ENCODE results near the gene SORCS3. TPM values are rescaled to one million over a fixed set of nuclear protein-coding genes. Genes with fewer than 3 reads are reported as not detected.

The SORCS3 gene
- polyA plus RNA-seq, 3 donors = not detected

GRCh38 chr10:105113666-105114065, 472.6 kb downstream of the SORCS3 start:
- Histone ChIP-seq H3K27ac (ENCODE audit: low read depth in 1 of 2, low read length in 2 of 2) (no peak overlapping the region), H3K79me2 (ENCODE audit: insufficient read depth, low read length) (no peaks in the 10 kb centered on the region), H4K20me1 (ENCODE audit: insufficient read depth, low read length) (no peaks in the 10 kb centered on the region), H3K9me3 (replicated peaks in 1 of 2; ENCODE audit: control insufficient read depth in 1 of 2, insufficient read depth in 1 of 2, low read length in 2 of 2) (peaks cover 0 to 3% of the 10 kb centered on the region in 2 donors), H3K36me3 (replicated peaks in 1 of 2; ENCODE audit: control insufficient read depth in 1 of 2, insufficient read depth in 2 of 2, low read length in 2 of 2) (no peaks in the 10 kb centered on the region), H3K27me3 (ENCODE audit: control insufficient read depth in 2 of 2, insufficient read depth in 2 of 2, low read length in 2 of 2) (no peaks in the 10 kb centered on the region), H3K4me1 (ENCODE audit: control insufficient read depth in 1 of 2, insufficient read depth in 2 of 2, low read length in 2 of 2) (no peaks in the 10 kb centered on the region), H3K4me3 (replicated peaks in 1 of 3; ENCODE audit: low read depth in 2 of 3, low read length in 3 of 3) (no peak overlapping the region), H3K9ac (ENCODE audit: insufficient read depth, low read length, poor library complexity, severe bottlenecking) (no peak overlapping the region), H3K4me2 (replicated peaks; ENCODE audit: extremely low read depth, low read length, poor library complexity, severe bottlenecking) (no peak overlapping the region), H2AFZ (ENCODE audit: insufficient read depth, low read depth, low read length, poor library complexity, severe bottlenecking) (no peak overlapping the region)
- H3K27ac Mint-ChIP-seq = no peak overlapping the region
- no peak overlapping the region for H3K4me3 Mint-ChIP-seq
- no peaks in the 10 kb centered on the region for H3K4me1 Mint-ChIP-seq
- H3K27me3 Mint-ChIP-seq (ENCODE audit: low read depth in 3 of 3) = peaks cover 0 to 2% (median 0%) of the 10 kb centered on the region in 3 donors
- no peaks in the 10 kb centered on the region for H3K36me3 Mint-ChIP-seq
- WGBS (ENCODE audit: insufficient coverage) = 86% methylated on average over 2 of the region's 3 CpGs
- H3K9me3 Mint-ChIP-seq = peaks cover 0 to 11% (median 2%) of the 10 kb centered on the region in 7 donors
- no peak for DNase-seq
- intact Hi-C loops (cut with micrococcal nuclease) = no loop called here
- TF ChIP-seq CTCF (IDR thresholded peaks at IDR 0.05) = no peak

GRCh38 chr10:105121743-105122142, 480.7 kb downstream of the SORCS3 start:
- H3K36me3 ChIP-seq (replicated peaks in 1 of 2; ENCODE audit: control insufficient read depth in 1 of 2, insufficient read depth in 2 of 2, low read length in 2 of 2) = no peaks in the 10 kb centered on the region
- Mint-ChIP-seq H3K4me3 (no peak overlapping the region), H3K27me3 (ENCODE audit: low read depth in 3 of 3) (peaks cover 0 to 3% (median 3%) of the 10 kb centered on the region in 3 donors), H3K36me3 (no peaks in the 10 kb centered on the region), H3K4me1 (no peaks in the 10 kb centered on the region), H3K27ac (no peak overlapping the region), H3K9me3 (peaks cover 0 to 16% (median 3%) of the 10 kb centered on the region in 7 donors)
- H3K4me2 ChIP-seq (replicated peaks; ENCODE audit: extremely low read depth, low read length, poor library complexity, severe bottlenecking) = no peak overlapping the region
- no peak for TF ChIP-seq CTCF (IDR thresholded peaks at IDR 0.05)
- no peak overlapping the region for H2AFZ ChIP-seq (ENCODE audit: insufficient read depth, low read depth, low read length, poor library complexity, severe bottlenecking)
- H3K27ac ChIP-seq (ENCODE audit: low read depth in 1 of 2, low read length in 2 of 2) = no peak overlapping the region
- H3K27me3 ChIP-seq (ENCODE audit: control insufficient read depth in 2 of 2, insufficient read depth in 2 of 2, low read length in 2 of 2) = no peaks in the 10 kb centered on the region
- no peaks in the 10 kb centered on the region for H3K4me1 ChIP-seq (ENCODE audit: control insufficient read depth in 1 of 2, insufficient read depth in 2 of 2, low read length in 2 of 2)
- no peaks in the 10 kb centered on the region for H4K20me1 ChIP-seq (ENCODE audit: insufficient read depth, low read length)
- DNase-seq = no peak
- no peaks in the 10 kb centered on the region for H3K79me2 ChIP-seq (ENCODE audit: insufficient read depth, low read length)
- intact Hi-C loops (cut with micrococcal nuclease) = no loop called here
- H3K4me3 ChIP-seq (replicated peaks in 1 of 3; ENCODE audit: low read depth in 2 of 3, low read length in 3 of 3) = no peak overlapping the region
- H3K9ac ChIP-seq (ENCODE audit: insufficient read depth, low read length, poor library complexity, severe bottlenecking) = no peak overlapping the region
- no CpG with 5 or more reads among the region's 3 CpGs for WGBS (ENCODE audit: insufficient coverage)
- H3K9me3 ChIP-seq (replicated peaks in 1 of 2; ENCODE audit: control insufficient read depth in 1 of 2, insufficient read depth in 1 of 2, low read length in 2 of 2) = peaks cover 0 to 8% of the 10 kb centered on the region in 2 donors
